ENCODE data around the gene ACOX2. TPM values are rescaled to one million over a fixed set of nuclear protein-coding genes. Genes with fewer than 3 reads are reported as not detected.
A peak's percentile ranks its signal among the peaks of the same experiment; 100 is the strongest.

ACOX2 gene
- total and polyA plus RNA-seq, 2 of the 8 experiments (the other 6 are each of a cell fraction or from before 2014, with no cell fraction given) = 3.2 to 9.2 TPM

DNA sequence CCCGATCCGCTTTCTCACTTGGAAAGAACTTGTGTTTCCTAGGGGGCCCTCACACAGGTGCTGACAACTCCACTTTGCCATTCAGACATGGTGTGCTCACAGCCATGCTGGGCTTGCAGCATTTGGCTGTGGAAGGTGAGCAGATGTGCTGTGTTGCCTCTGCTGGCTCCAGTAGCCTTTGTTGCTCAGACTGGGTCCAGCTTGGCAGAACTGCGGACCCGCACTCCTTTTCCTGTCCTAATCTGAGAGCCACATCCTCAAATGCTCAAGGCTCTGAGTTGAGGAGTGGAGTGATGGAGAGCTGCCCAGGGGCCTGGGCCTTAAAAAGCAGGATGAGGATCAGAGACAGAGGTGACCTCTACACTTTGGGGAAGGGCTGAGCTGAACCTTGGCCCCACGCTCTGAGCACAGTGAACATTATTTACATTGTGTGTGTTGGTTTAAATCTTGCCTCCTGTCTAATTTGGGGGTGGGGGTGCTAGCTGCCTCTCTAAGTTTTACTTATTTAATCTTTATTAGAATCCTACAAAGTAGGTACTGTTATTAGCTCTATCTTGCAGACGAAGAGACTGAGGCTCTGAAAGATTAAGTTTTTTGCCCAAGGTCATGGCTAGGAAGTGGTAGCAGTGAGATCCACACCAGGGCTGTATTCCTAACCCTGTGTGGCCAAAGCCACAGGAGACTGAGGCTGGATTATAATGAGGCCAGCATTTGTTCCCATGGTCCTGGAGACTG, 17.2 kb downstream of the ACOX2 start:
- Histone ChIP-seq H3K23ac (ENCODE audit: insufficient read length) (no peak overlapping the region), H3K27me3 (replicated peaks in 1 of 4; ENCODE audit: control insufficient read depth in 3 of 4, extremely low read depth in 1 of 4, insufficient read depth in 3 of 4, low read length in 3 of 4) (no peaks in the 10 kb centered on the region; a peak in 1 of 7 replicates), H3K36me3 (ENCODE audit: control insufficient read depth in 2 of 4, insufficient read depth in 4 of 4, low read length in 3 of 4) (no peaks in the 10 kb centered on the region), H3K4me3 (ENCODE audit: extremely low read depth in 1 of 4, insufficient read depth in 2 of 4, low read depth in 3 of 4, low read length in 4 of 4) (no peak overlapping the region), H3K14ac (ENCODE audit: insufficient read length) (no peak overlapping the region), H3K56ac (replicated peaks; ENCODE audit: insufficient read length, low read depth, low read length) (no peak overlapping the region), H2BK20ac (ENCODE audit: low read length) (no peak overlapping the region), H2BK12ac (ENCODE audit: low read depth, low read length) (0 out of 2 replicates have a peak overlapping the region, but pooled peaks have one; percentile 33), H3K18ac (ENCODE audit: extremely low read depth, low read length) (no peak overlapping the region), H3K9me3 (ENCODE audit: insufficient read depth in 2 of 2, low read depth in 1 of 2, low read length in 1 of 2) (no peaks in the 10 kb centered on the region), H2BK5ac (ENCODE audit: low read depth, low read length) (no peak overlapping the region), H4K20me1 (replicated peaks in 1 of 2; ENCODE audit: control insufficient read depth in 1 of 2, insufficient read depth in 2 of 2, low read length in 2 of 2) (no peaks in the 10 kb centered on the region), H3K9ac (replicated peaks in 1 of 4; ENCODE audit: extremely low read depth in 1 of 4, low read depth in 3 of 4, low read length in 3 of 4) (no peak overlapping the region), H2BK15ac (ENCODE audit: low read length) (no peak overlapping the region), H3K4ac (replicated peaks; ENCODE audit: insufficient read length, low read depth, low read length) (no peak overlapping the region), H3K4me1 (replicated peaks in 1 of 4; ENCODE audit: control insufficient read depth in 3 of 4, insufficient read depth in 4 of 4, low read length in 3 of 4) (peaks cover 0 to 12% (median 6%) of the 10 kb centered on the region in 4 experiments; a peak in 6 of 7 replicates), H2BK120ac (replicated peaks; ENCODE audit: low read depth, low read length) (no peak overlapping the region), H3K27ac (ENCODE audit: low read depth, low read length) (no peak overlapping the region), H3K79me1 (ENCODE audit: low read depth, low read length) (no peaks in the 10 kb centered on the region), H4K8ac (ENCODE audit: extremely low read depth, insufficient read depth, low read length) (no peak overlapping the region; the same call in 1 of the 2 replicates), H4K91ac (replicated peaks; ENCODE audit: insufficient read length, low read length) (peak overlapping the region; percentile 69), H3K4me2 (ENCODE audit: insufficient read depth in 1 of 2, low read depth in 2 of 2, low read length in 2 of 2) (no peak overlapping the region), H2AFZ (ENCODE audit: low read length) (no peak overlapping the region), H2AK5ac (ENCODE audit: low read depth, low read length) (0 out of 2 replicates have a peak overlapping the region, but pooled peaks have one; percentile 11), H3K79me2 (ENCODE audit: control insufficient read depth in 1 of 2, insufficient read depth in 2 of 2, low read length in 2 of 2) (no peaks in the 10 kb centered on the region), H3K23me2 (ENCODE audit: low read depth, low read length) (no peaks in the 10 kb centered on the region), H4K5ac (ENCODE audit: insufficient read length, low read depth, low read length) (no peak overlapping the region)
- TF ChIP-seq NRF1 (IDR thresholded peaks at IDR 0.05; ENCODE audit: low read depth, low read length) = no peak
- CTCF ChIA-PET (ENCODE audit: partially characterized antibody) = interaction anchor here (0.6 to 6.6 kb wide), 12 partner anchors 8 to 231 kb away, joined by 3 to 64 read pairs (median 3); partner anchors contain the start of gene HTD2
- POLR2A ChIA-PET (ENCODE audit: partially characterized antibody) = interaction anchor here (0.6 kb wide), 1 partner anchor 89 kb away, joined by 3 read pairs; no protein-coding TSS in a partner anchor
- FAIRE-seq (no peak), DNase-seq (ENCODE audit: low read depth in 1 of 2, low spot score in 2 of 2) (no peak)
- 92% methylated on average over 6 of the region's 6 CpGs; no CpG with 5 or more reads in 1 of the 2 experiments for WGBS, 2 experiments (ENCODE audit: extremely low coverage in 1 of 2, insufficient coverage in 1 of 2, insufficient read length in 1 of 2, insufficient replicate concordance in 2 of 2, low coverage in 1 of 2, low lambda C conversion rate in 2 of 2, missing lambda C conversion rate in 1 of 2)

Measured in H1 (cell line).